Transverse colon (tissue), 4 donors: ENCODE data around the gene BCL2L13. TPM values are rescaled to one million over a fixed set of nuclear protein-coding genes. Genes with fewer than 3 reads are reported as not detected.

Source experiments
- DNase-seq: peaks from one replicate; pipeline ENCODE4 v3.0.0-alpha.2; 2019
- H3K27ac ChIP-seq, 4 donors: fragments of 200-600 bp; sonication (generic); 2 replicates each; pipeline ENCODE4 v1.5.1; 2016 to 2018; ENCODE audit warnings: inconsistent platforms in 4 of 4
- H3K27me3 ChIP-seq: fragments of 200-600 bp; sonication (generic); 2 replicates; pipeline ENCODE4 v1.5.1; 2017; ENCODE audit warnings: inconsistent platforms
- H3K36me3 ChIP-seq, 4 donors: fragments of 200-600 bp; sonication (generic); 2 replicates each; pipeline ENCODE4 v1.5.1; 2017 to 2019; ENCODE audit warnings: inconsistent platforms in 4 of 4
- H3K4me1 ChIP-seq, 4 donors: fragments of 200-600 bp; sonication (generic); 2 replicates each; pipeline ENCODE4 v1.5.1; 2017 to 2020; ENCODE audit warnings: inconsistent platforms in 4 of 4
- H3K4me3 ChIP-seq, 4 donors: fragments of 200-600 bp; sonication (generic); 1 replicate in 1 of 4; 2 replicates in 3 of 4; pipeline versions ENCODE4 v1.5.1 to v1.6.1; 2017 to 2019; ENCODE audit warnings: inconsistent platforms in 4 of 4
- H3K9me3 ChIP-seq, 2 donors: fragments of 200-600 bp; sonication (generic); 2 replicates each; pipeline ENCODE4 v1.5.1; 2017 to 2019; ENCODE audit warnings: inconsistent platforms in 2 of 2
- CTCF ChIP-seq, 5 experiments: fragments of 200-600 bp in 3 of 5; fragments of 450-650 bp in 2 of 5; sonication (generic) in 3 of 5; IDR thresholded peaks; 1 replicate in 2 of 5; 2 replicates in 3 of 5; pipeline ENCODE4 v1.5.1; 2016 to 2017; ENCODE audit warnings: antibody characterized with exemption in 5 of 5, inconsistent platforms in 3 of 5, mild to moderate bottlenecking in 2 of 5, moderate library complexity in 1 of 5
- EP300 ChIP-seq: sonication (generic); formaldehyde crosslinking; IDR thresholded peaks from one replicate; pipeline ENCODE4 v1.6.1; 2017; ENCODE audit warnings: antibody characterized with exemption, low read depth
- POLR2A ChIP-seq: fragments of 450-650 bp; IDR thresholded peaks from one replicate; pipeline ENCODE4 v1.6.1; 2016; ENCODE audit warnings: antibody characterized with exemption, mild to moderate bottlenecking, moderate library complexity
- POLR2AphosphoS5 ChIP-seq, 3 donors: sonication (generic); formaldehyde crosslinking; IDR thresholded peaks; one replicate each; pipeline ENCODE4 v1.6.1; 2016; ENCODE audit warnings: antibody characterized with exemption in 3 of 3
- WGBS, 2 donors: methylation state at CpG; one replicate each; pipeline ENCODE4 v1.1.5; 2018; ENCODE audit warnings: low coverage in 1 of 2; 5-methylcytosine and 5-hydroxymethylcytosine counted together
- in situ Hi-C, 4 donors: fragments of 200-750 bp; cut with MboI; loops; one replicate each; pipeline versions ENCODE4 v1.15.0 to v1.15.1; 2017; ENCODE audit warnings: low sequenced_read_pairs in 3 of 4, low pct_ligation_motif_present in 1 of 4, low pct_unique_long_range_greater_than_20kb in 1 of 4
- intact Hi-C: fragments of 100-400 bp; cut with DNase I; formaldehyde crosslinking; loops from one replicate; pipeline ENCODE4 v1.15.1; 2023; ENCODE audit warnings: low total_unique reads
- total RNA-seq, 4 donors: library from RNA; depleted of rRNA; stranded (reverse); fragments of >200 nt; gene quantifications; one replicate each; pipeline ENCODE4 v1.1.0, GENCODE V29; 2016

The BCL2L13 gene
- total RNA-seq, 4 donors from 2014 or later: 44.0 to 115 (median 59.6) TPM

DNA sequence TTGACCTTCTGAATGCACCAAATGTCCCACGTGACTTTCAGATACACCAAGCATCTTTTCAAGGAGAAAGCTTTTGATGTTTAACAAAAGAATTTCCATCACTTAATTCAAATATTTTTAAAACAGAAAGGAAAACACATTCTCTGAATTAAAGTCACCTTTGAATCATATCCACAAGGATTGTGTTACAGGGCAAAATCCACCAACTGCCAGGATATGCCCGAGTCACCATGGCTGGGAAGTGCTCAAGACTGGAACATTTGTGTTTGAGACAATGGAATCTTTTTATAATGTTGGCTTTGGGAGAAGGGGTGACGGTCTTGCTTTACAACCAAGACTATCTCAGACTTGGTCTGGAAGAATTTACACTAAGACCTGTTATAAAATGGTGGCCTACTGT lies 94.9 kb downstream of the BCL2L13 start:
- Histone ChIP-seq H3K27me3 (no peaks in the 10 kb centered on the region), H3K36me3 (peaks cover 0 to 7% (median 5%) of the 10 kb centered on the region in 4 donors), H3K27ac (peak overlapping the region in 1 of 4 donors; percentile 30), H3K4me3 (no peak overlapping the region), H3K4me1 (peaks cover 0 to 5% (median 0%) of the 10 kb centered on the region in 4 donors), H3K9me3 (no peaks in the 10 kb centered on the region)
- WGBS, 2 donors: 33 to 38% methylated on average over 2 to 3 of the region's 3 CpGs
- intact Hi-C loops (no loop called here), in situ Hi-C loops (no loop called here)
- no peak for DNase-seq
- TF ChIP-seq POLR2AphosphoS5 (IDR thresholded peaks at IDR 0.05) (no peak), CTCF (IDR thresholded peaks at IDR 0.05) (no peak), EP300 (no peak), POLR2A (no peak)

DNA sequence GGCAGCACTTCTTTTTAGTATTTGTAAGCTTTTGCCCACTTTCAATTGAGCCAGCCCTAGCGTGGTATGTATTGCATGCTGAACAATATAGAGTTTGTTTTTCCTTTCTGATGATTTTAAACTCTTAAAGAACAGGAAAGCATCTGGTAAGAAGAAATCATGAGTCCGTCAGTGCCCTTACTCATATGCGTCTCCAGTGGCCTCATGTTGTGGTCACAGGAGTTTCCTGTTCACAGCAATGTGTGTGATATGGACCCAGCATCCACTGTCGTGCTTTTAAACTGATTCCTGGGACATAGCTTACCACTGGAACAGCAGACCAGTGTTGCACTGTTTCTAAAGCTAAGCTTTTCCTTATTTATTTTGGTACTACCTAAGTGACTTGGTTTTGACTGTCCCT lies 95.6 kb downstream of the BCL2L13 start:
- no peak for DNase-seq
- H3K4me1 ChIP-seq: peaks cover 0 to 5% (median 0%) of the 10 kb centered on the region in 4 donors
- WGBS, 2 donors: 65 to 73% methylated on average over 4 of the region's 4 CpGs
- intact Hi-C loops: no loop called here
- TF ChIP-seq POLR2A (no peak), EP300 (no peak), CTCF (IDR thresholded peaks at IDR 0.05) (no peak)
- H3K36me3 ChIP-seq: peaks cover 0 to 7% (median 5%) of the 10 kb centered on the region in 4 donors
- in situ Hi-C loops: no loop called here
- H3K27ac ChIP-seq: peak overlapping the region in 1 of 4 donors; percentile 30
- no peaks in the 10 kb centered on the region for H3K27me3 ChIP-seq
- H3K4me3 ChIP-seq: no peak overlapping the region
- no peaks in the 10 kb centered on the region for H3K9me3 ChIP-seq

GRCh38 chr22:17738386-17739128 lies 100.0 kb downstream of the BCL2L13 start:
- TF ChIP-seq EP300: no peak
- TF ChIP-seq POLR2A: no peak
- TF ChIP-seq CTCF (IDR thresholded peaks at IDR 0.05): no peak
- TF ChIP-seq POLR2AphosphoS5 (IDR thresholded peaks at IDR 0.05): no peak
- peaks cover 0 to 3% (median 0%) of the 10 kb centered on the region in 4 donors for H3K4me1 ChIP-seq
- DNase-seq: no peak
- H3K36me3 ChIP-seq: no peaks in the 10 kb centered on the region
- in situ Hi-C loops: no loop called here
- H3K4me3 ChIP-seq: no peak overlapping the region
- intact Hi-C loops: no loop called here
- H3K9me3 ChIP-seq: no peaks in the 10 kb centered on the region
- no peaks in the 10 kb centered on the region for H3K27me3 ChIP-seq
- no peak overlapping the region for H3K27ac ChIP-seq
- WGBS, 2 donors: 96 to 100% methylated on average over 1 to 21 of the region's 21 CpGs

DNA sequence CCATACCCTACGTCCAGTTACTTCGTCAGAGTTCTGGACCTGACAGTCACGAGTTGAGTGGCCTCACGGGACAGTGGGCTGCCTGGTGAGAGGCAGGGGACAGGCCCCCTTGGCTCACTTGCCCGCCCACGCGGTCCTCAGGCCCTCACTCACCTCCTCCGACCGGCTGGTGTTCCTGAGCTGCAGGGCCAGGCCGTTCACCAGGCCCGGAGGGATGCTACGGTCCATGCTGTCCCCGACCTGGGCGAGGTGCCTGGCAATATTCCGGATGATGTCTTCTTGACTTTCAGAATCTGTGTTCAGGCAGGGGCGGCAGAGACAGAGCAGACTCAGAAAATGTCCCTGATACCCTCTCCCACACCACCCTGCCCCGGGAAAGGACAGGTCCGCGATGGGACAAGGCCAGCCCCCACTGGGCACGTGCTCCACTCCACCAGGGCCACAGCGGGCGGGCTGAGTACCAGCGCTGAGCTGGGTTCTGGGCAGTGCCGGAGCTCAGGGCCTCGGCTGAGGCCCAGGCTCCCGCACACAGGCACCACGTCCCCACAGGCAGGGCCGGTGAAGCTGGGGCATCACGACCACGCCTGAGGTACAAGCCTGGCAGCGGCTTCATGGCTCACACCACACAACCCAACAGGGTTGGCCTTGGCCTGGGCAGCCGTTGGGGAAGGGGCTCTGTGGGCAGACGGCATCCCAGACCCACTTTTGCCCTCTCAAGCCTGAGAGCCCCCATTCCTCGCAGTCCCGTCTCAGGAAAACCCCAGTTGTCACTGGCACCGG lies 100.8 kb downstream of the BCL2L13 start:
- H3K27me3 ChIP-seq: no peaks in the 10 kb centered on the region
- no peaks in the 10 kb centered on the region for H3K9me3 ChIP-seq
- in situ Hi-C loops (no loop called here), intact Hi-C loops (no loop called here)
- H3K27ac ChIP-seq: no peak overlapping the region
- H3K36me3 ChIP-seq: no peaks in the 10 kb centered on the region
- peaks cover 0 to 3% (median 0%) of the 10 kb centered on the region in 4 donors for H3K4me1 ChIP-seq
- no peak overlapping the region for H3K4me3 ChIP-seq
- no peak for DNase-seq
- TF ChIP-seq CTCF (IDR thresholded peaks at IDR 0.05) (no peak), POLR2A (no peak), EP300 (no peak), POLR2AphosphoS5 (IDR thresholded peaks at IDR 0.05) (no peak)
- 96% methylated on average over 23 of the region's 36 CpGs; no CpG with 5 or more reads in 1 of the 2 donors for WGBS, 2 donors
